DMS153 treated with DMSO at 0.1 percent for 48 hours (cell line): ENCODE data around the gene DHRS3.
"Not testable (repeated sequence)": the region's sequence is repeated elsewhere in the genome, so short reads cannot be mapped to it uniquely, and the experiment has no call there.

Experiments used
- DNase-seq: peaks from one replicate; lab custom pipeline; 2025; ENCODE audit not compliant: unreplicated experiment; lab: John Stamatoyannopoulos, UW

DHRS3 gene

GRCh38 chr1:12578860-12579422, 39.1 kb downstream of the DHRS3 start:
- no peak for DNase-seq

DNA sequence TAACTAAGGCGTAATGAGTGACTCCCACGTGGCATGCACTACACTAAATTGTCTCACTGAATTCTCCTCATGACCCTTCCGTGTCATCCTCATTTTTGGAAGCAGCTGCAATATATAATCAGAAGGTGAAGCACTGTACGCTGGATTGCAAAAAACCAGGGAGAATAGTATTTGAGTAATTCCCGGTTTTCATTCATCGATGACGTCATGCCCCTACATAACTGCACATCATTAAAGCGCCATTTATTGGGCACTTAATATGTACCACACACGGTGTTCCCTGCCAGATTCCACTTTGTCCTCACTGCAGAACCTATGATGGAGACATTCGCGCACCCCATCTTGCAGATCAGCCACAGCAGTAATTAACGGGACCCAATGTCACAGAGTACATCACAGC, 41.0 kb downstream of the DHRS3 start:
- no peak for DNase-seq

DNA sequence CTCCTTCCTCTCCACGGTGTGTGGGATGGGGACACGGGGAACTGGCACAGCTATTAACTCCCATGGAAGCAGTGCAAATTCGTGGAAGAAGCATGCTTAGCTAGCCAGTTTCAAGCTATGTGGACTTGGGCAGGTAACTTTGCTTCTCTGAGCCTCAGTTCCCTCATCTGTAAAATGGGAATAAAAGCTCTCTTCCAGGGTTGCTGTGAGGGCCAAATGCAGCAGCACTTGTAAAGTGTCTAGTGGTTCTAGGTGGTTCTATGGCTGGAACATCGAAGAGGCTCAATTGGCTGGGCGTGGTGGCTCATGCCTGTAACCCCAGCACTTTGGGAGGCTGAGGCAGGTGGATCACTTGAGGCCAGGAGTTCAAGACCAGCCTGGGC, 43.3 kb downstream of the DHRS3 start:
- no peak for DNase-seq

DNA sequence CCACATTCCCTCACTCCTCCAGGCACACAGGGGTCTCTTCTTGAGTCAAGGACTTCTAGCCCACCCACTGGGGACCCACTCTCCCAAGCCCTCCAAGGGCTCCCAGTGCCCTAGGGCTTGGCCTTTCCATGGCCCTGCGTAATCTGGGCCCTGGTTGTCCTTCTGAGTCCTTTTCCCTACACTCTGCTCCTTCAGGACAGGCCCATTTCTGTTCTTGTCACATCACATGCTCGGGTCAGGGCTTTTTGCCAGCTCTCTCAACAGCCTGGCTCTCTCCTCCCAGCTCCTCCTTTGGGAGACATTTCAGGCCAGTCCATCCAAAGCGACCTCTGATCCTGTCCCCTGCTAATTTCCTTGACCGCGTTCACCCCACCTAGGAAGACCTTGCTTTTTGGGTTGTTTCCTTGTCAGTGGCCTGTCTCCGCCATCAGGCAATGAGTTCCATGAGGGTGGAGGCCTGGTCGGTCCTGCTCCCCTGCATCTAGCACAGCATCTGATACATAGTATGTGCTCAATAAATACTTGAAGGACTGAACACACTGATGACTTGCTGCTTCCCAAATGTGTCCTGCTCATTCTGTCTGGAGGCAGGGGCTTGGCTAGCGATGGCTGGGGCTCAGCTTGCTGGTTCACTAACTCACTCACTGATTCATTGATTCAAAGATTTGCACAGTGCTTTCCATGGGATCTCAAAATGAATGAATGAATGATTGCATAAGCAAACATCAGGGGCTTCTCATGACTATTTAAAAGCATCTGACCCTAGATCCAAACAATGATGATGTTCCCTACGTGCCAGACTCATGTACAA, 44.8 kb downstream of the DHRS3 start:
- no peak for DNase-seq

GRCh38 chr1:12572522-12572921, 45.5 kb downstream of the DHRS3 start:
- no peak for DNase-seq

- no peak for DNase-seq
Measured at GRCh38 chr1:12570291-12570690, 47.7 kb downstream of the DHRS3 start.

GRCh38 chr1:12568009-12568767, 49.8 kb downstream of the DHRS3 start:
- DNase-seq: no peak

GRCh38 chr1:12567288-12567819, 50.7 kb downstream of the DHRS3 start:
- no peak for DNase-seq

- DNase-seq: no peak
Measured at GRCh38 chr1:12566484-12567287, 51.3 kb downstream of the DHRS3 start.

DNA sequence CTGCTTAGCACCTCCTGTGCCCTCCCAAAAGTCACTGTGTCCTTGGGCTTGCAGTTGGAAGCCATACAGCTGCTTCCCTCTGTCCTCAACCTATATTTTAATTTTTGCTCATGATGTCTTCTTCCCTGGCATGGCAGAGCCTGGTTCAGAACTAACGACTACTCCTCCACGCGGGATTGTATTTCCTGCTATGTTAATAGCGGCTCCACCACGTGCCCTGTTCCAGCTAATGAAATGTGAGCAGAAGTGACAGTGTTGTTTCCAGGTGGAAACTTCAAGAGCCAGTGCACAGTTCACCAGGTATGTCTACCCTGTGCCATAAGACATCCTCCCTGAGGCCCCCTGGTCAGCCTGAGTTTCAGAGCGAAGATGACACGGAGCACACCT, 52.1 kb downstream of the DHRS3 start:
- no peak for DNase-seq

DNA sequence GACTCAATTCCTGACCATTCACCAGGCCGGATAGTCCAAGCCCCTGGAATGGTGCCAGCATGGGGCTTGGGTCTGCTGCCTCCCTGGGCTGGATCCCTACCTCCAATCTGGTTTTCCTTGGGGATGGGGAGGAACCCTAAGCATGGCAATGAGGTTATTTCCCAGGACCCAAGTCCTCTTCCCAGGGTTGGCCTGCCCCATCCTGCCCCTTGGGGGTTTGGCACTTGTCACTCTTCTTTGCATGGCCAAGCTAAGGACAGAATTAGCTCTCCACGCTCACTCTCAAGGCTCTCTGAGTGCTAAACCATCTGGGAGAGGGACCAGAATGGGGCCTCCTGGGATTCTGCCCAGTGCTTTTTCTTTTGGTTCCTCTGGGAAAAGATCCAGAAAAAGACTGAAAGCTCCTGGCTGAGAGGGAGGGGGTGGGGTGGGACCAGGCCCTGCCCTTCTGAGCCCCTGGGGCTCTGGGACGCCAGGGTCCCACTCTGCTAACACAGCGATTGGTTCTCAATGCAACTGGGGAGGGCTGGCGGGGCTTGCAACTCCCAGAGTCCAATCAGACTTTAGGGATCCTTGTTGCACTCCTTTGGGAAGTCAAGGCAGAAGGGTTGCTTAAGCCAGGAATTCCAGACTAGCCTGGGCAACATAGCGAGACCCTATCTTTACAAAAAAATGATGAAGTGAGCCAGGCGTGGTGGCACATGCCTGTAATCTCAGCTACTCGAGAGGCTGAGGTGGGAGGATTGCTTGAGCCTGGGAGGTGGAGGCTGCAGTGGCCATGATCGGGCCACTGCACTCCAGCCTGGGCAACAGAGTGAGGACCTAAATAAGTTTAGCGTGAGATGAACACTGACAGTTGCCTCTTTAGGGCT, 52.7 kb downstream of the DHRS3 start:
- no peak for DNase-seq

DNA sequence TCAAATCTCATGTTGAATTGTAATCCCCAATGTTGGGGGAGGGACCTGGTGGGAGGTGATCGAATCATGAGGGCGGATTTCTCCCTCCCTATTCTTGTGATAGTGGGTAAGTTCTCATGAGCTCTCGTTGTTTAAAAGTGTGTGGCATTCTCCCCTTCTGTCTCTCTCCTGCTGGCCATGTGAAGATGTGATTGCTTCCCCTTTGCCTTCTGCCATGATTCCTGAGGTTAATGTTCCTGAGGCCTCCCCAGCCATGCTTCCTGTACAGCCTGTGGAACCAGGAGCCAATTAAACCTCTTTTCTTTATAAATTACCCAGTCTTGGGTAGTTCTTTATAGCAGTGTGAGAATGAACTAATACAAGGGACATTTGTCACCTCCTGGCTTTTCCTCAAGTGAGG, 53.8 kb downstream of the DHRS3 start:
- DNase-seq: not testable (repeated sequence)

DNA sequence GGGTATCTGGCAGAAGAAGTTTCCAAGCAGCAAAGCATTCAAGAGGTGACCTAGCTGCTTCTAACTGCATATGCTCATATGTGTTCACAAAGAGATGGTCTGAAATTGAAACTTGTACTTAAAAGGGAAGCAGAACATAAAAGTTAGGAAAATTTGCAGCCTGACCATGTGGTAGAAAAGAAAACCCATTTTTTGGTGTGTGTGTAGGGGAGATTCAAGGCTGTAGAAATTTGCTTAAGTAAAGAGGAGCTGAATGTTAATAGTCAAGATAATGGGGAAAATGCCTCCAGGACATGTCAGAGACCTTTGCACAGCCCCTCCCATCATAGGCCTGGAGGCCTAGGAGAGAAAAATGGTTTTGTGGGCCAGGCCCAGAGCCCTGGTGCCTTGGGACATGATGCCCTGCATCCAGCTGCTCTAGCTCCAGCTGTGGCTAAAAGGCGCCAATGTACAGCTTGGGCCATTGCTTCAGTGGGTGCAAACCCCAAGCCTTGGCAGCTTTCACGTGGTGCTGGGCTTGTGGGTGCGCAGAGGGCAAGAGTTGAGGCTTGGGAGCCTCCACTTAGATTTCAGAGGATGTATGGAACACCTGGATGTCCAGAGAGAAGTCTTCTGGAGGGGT, 54.9 kb downstream of the DHRS3 start:
- no peak for DNase-seq

- DNase-seq: no peak
Measured at GRCh38 chr1:12561121-12561520, 56.9 kb downstream of the DHRS3 start.

- no peak for DNase-seq
Measured at GRCh38 chr1:12556957-12557935, 60.8 kb downstream of the DHRS3 start.

GRCh38 chr1:12556368-12556930, 61.6 kb downstream of the DHRS3 start:
- no peak for DNase-seq

GRCh38 chr1:12555411-12556367, 62.3 kb downstream of the DHRS3 start:
- no peak for DNase-seq
